GM12878 (cell line): ENCODE data around the gene MTAP. TPM values are rescaled to one million over a fixed set of nuclear protein-coding genes. Genes with fewer than 3 reads are reported as not detected.

Source experiments
- ATAC-seq: fragments of 200-7000 bp; cut with Tn5 transposase; 3 replicates; pipeline ENCODE4 v1.9.1; 2020; ENCODE audit warnings: mild to moderate bottlenecking, moderate library complexity
- BruUV-seq: library from RNA; stranded (reverse); fragments of 400-500 nt; replicated peaks from 2 replicates; lab custom pipeline; 2021; lab: Mats Ljungman, UMichigan
- CTCF ChIA-PET: fragments of 300-600 bp; sonication (Branson Sonifier 250); formaldehyde crosslinking; extraction: SDS; loops from one replicate; lab custom pipeline; 2021; ENCODE audit warnings: inconsistent platforms; lab: Yijun Ruan, JAX
- POLR2A ChIA-PET: fragments of 350-600 bp; formaldehyde crosslinking; extraction: SDS; loops from one replicate; lab custom pipeline; 2021; ENCODE audit warnings: inconsistent platforms; lab: Charles Lee
- RAD21 ChIA-PET: fragments of 300-600 bp; sonication (Branson Sonifier 250); formaldehyde crosslinking; loops from one replicate; lab custom pipeline; 2023; ENCODE audit warnings: antibody characterized with exemption; ENCODE audit not compliant: unreplicated experiment; lab: Charles Lee
- SMC1A ChIA-PET: fragments of 300-600 bp; sonication (Branson Sonifier 250); formaldehyde crosslinking; loops from one replicate; lab custom pipeline; 2023; ENCODE audit not compliant: unreplicated experiment, uncharacterized antibody; lab: Charles Lee
- DNase-seq: peaks from one replicate; pipeline ENCODE4 v3.0.0-alpha.2; 2011; ENCODE audit warnings: low read depth, low spot score
- FAIRE-seq: peaks from 3 replicates; lab custom pipeline; 2011; peaks lifted over from hg19 to GRCh38; lab: Jason Lieb, UNC
- H2AFZ ChIP-seq: 2 replicates; pipeline ENCODE4 v1.6.0; 2011; ENCODE audit warnings: low read depth, low read length, control low read depth; ENCODE audit not compliant: control insufficient read depth
- H3K27ac ChIP-seq: 2 replicates; pipeline ENCODE4 v1.5.1; 2011; ENCODE audit warnings: control low read depth; ENCODE audit not compliant: control insufficient read depth, insufficient read depth
- H3K27me3 ChIP-seq, 2 experiments: replicated peaks in 1 of 2; 2 replicates each; pipeline versions ENCODE4 v1.6.0 to v1.6.1; 2011; ENCODE audit warnings: low read length in 1 of 2; ENCODE audit not compliant: control insufficient read depth in 2 of 2, insufficient read depth in 2 of 2
- H3K36me3 ChIP-seq, 2 experiments: 2 replicates each; pipeline ENCODE4 v1.5.1; 2011; ENCODE audit warnings: low read length in 1 of 2; ENCODE audit not compliant: control insufficient read depth in 2 of 2, insufficient read depth in 2 of 2
- H3K4me1 ChIP-seq: 2 replicates; pipeline ENCODE4 v1.6.1; 2011; ENCODE audit warnings: mild to moderate bottlenecking, low read length, moderate library complexity, mixed read lengths; ENCODE audit not compliant: control insufficient read depth, insufficient read depth
- H3K4me2 ChIP-seq: 2 replicates; pipeline ENCODE4 v1.6.0; 2011; ENCODE audit warnings: control low read depth; ENCODE audit not compliant: control insufficient read depth, insufficient read depth
- H3K4me3 ChIP-seq: fragments of 200-600 bp; sonication (generic); 2 replicates; pipeline ENCODE4 v1.5.1; 2016
- H3K79me2 ChIP-seq: 2 replicates; pipeline ENCODE4 v1.6.0; 2011; ENCODE audit warnings: low read length; ENCODE audit not compliant: control insufficient read depth, insufficient read depth
- H3K9ac ChIP-seq: 2 replicates; pipeline ENCODE4 v1.8.0; 2011; ENCODE audit warnings: low read length, control low read depth, mixed read lengths; ENCODE audit not compliant: control insufficient read depth, insufficient read depth
- H3K9me3 ChIP-seq: replicated peaks from 3 replicates; pipeline ENCODE4 v1.5.1; 2011; ENCODE audit warnings: mild to moderate bottlenecking, low read length; ENCODE audit not compliant: control insufficient read depth, insufficient read depth
- H4K20me1 ChIP-seq: 2 replicates; pipeline ENCODE4 v1.6.0; 2011; ENCODE audit not compliant: control insufficient read depth, insufficient read depth
- DPF2 ChIP-seq: fragments of 450-650 bp; IDR thresholded peaks from 2 replicates; pipeline ENCODE4 v1.6.1; 2017; ENCODE audit warnings: mild to moderate bottlenecking
- KLF5 ChIP-seq: fragments of 450-650 bp; IDR thresholded peaks from 2 replicates; pipeline ENCODE4 v1.6.1; 2014; ENCODE audit warnings: mild to moderate bottlenecking; ENCODE audit not compliant: partially characterized antibody
- PAX5 ChIP-seq: IDR thresholded peaks from 2 replicates; pipeline ENCODE4 v1.6.1; 2011; ENCODE audit warnings: low read depth, low read length, borderline replicate concordance
- RELB ChIP-seq: fragments of 450-650 bp; IDR thresholded peaks from 2 replicates; pipeline ENCODE4 v1.6.1; 2017; ENCODE audit warnings: low read depth, mild to moderate bottlenecking, moderate library complexity
- RUNX3 ChIP-seq: IDR thresholded peaks from 2 replicates; pipeline ENCODE4 v1.6.1; 2012; ENCODE audit warnings: low read length, inconsistent platforms
- SMAD5 ChIP-seq: IDR thresholded peaks from 2 replicates; pipeline ENCODE4 v1.6.1; 2016; ENCODE audit warnings: antibody characterized with exemption, low read depth
- USF2 ChIP-seq: IDR thresholded peaks from 2 replicates; pipeline ENCODE4 v1.6.1; 2011; ENCODE audit warnings: low read depth, low read length, improper control_type of control experiment, borderline replicate concordance
- WGBS: methylation state at CpG from one replicate; pipeline ENCODE4 v1.1.6; 2016; ENCODE audit warnings: low lambda C conversion rate; ENCODE audit not compliant: insufficient replicate concordance, insufficient coverage; ENCODE audit errors: missing lambda C conversion rate; 5-methylcytosine and 5-hydroxymethylcytosine counted together
- in situ Hi-C: fragments of 300-500 bp; cut with MboI; formaldehyde crosslinking; loops from 9 replicates; pipeline ENCODE4 v1.14.3; 2018; ENCODE audit warnings: mixed read lengths
- intact Hi-C: fragments of 100-400 bp; cut with micrococcal nuclease; formaldehyde crosslinking; loops from one replicate; pipeline ENCODE4 v1.14.2; 2022; ENCODE audit not compliant: unreplicated experiment
- polyA plus RNA-seq, 11 experiments: library from polyadenylated mRNA; depleted of rRNA in 4 of 11; unstranded in 6 of 11; stranded (reverse) in 5 of 11; fragments of >200 nt; fragmentation: Nextera tagmentation in 4 of 11; fragmentation: Illumina TruSeq in 1 of 11; extraction: Ambion mirVana in 4 of 11; extraction: Trizol in 1 of 11; gene quantifications; 1 replicate in 1 of 11; 2 replicates in 10 of 11; pipeline versions ENCODE4 v1.2.1 to v1.2.3, GENCODE V29; 2011 to 2016; ENCODE audit warnings: inconsistent platforms in 2 of 11, missing spikeins in 2 of 11, low read depth in 1 of 11
- total RNA-seq, 4 experiments: library from RNA; depleted of rRNA in 3 of 4; stranded (reverse); fragments of >200 nt in 3 of 4; fragmentation: Illumina TruSeq in 1 of 4; extraction: Trizol in 1 of 4; gene quantifications; 2 replicates each; pipeline versions ENCODE4 v1.2.1 to v1.2.3, GENCODE V29; 2013 to 2021
- TF ChIP-seq, protein P1 (sequence below): fragments of 450-650 bp; IDR thresholded peaks from 2 replicates; pipeline ENCODE4 v1.6.1; 2016; ENCODE audit warnings: mild to moderate bottlenecking
- TF ChIP-seq, protein P2 (sequence below): fragments of 450-650 bp; formaldehyde crosslinking; IDR thresholded peaks from 2 replicates; pipeline ENCODE4 v1.4.0; 2022; ENCODE audit warnings: mild to moderate bottlenecking, moderate library complexity
- TF ChIP-seq, protein P3 (sequence below): IDR thresholded peaks from 2 replicates; pipeline ENCODE4 v1.6.1; 2012; ENCODE audit warnings: mild to moderate bottlenecking, low read depth, low read length

The MTAP gene
- total and polyA plus RNA-seq, 10 of the 15 experiments (the other 5 are each of a cell fraction or from before 2014, with no cell fraction given), result 16.4 to 29.9 (median 22.6) TPM

- ATAC-seq, result peak; percentile 81
- TF ChIP-seq USF2 (no peak), PAX5 (no peak), RELB (no peak), KLF5 (no peak), RUNX3 (peak; percentile 98), SMAD5 (no peak), DPF2 (no peak)
- TF ChIP-seq, protein P1, sequence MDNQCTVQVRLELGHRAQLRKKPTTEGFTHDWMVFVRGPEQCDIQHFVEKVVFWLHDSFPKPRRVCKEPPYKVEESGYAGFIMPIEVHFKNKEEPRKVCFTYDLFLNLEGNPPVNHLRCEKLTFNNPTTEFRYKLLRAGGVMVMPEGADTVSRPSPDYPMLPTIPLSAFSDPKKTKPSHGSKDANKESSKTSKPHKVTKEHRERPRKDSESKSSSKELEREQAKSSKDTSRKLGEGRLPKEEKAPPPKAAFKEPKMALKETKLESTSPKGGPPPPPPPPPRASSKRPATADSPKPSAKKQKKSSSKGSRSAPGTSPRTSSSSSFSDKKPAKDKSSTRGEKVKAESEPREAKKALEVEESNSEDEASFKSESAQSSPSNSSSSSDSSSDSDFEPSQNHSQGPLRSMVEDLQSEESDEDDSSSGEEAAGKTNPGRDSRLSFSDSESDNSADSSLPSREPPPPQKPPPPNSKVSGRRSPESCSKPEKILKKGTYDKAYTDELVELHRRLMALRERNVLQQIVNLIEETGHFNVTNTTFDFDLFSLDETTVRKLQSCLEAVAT, result 0 out of 2 replicates have a peak, but pooled peaks have one; percentile 26
- TF ChIP-seq, protein P2, sequence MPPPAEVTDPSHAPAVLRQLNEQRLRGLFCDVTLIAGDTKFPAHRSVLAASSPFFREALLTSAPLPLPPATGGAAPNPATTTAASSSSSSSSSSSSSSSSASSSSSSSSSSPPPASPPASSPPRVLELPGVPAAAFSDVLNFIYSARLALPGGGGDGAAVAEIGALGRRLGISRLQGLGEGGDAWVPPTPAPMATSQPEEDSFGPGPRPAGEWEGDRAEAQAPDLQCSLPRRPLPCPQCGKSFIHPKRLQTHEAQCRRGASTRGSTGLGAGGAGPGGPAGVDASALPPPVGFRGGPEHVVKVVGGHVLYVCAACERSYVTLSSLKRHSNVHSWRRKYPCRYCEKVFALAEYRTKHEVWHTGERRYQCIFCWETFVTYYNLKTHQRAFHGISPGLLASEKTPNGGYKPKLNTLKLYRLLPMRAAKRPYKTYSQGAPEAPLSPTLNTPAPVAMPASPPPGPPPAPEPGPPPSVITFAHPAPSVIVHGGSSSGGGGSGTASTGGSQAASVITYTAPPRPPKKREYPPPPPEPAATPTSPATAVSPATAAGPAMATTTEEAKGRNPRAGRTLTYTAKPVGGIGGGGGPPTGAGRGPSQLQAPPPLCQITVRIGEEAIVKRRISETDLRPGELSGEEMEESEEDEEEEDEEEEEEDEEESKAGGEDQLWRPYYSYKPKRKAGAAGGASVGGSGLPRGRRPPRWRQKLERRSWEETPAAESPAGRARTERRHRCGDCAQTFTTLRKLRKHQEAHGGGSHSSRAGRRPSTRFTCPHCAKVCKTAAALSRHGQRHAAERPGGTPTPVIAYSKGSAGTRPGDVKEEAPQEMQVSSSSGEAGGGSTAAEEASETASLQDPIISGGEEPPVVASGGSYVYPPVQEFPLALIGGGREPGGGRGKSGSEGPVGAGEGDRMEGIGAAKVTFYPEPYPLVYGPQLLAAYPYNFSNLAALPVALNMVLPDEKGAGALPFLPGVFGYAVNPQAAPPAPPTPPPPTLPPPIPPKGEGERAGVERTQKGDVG (CRISPR knock-in tag), result no peak
- TF ChIP-seq, protein P3, sequence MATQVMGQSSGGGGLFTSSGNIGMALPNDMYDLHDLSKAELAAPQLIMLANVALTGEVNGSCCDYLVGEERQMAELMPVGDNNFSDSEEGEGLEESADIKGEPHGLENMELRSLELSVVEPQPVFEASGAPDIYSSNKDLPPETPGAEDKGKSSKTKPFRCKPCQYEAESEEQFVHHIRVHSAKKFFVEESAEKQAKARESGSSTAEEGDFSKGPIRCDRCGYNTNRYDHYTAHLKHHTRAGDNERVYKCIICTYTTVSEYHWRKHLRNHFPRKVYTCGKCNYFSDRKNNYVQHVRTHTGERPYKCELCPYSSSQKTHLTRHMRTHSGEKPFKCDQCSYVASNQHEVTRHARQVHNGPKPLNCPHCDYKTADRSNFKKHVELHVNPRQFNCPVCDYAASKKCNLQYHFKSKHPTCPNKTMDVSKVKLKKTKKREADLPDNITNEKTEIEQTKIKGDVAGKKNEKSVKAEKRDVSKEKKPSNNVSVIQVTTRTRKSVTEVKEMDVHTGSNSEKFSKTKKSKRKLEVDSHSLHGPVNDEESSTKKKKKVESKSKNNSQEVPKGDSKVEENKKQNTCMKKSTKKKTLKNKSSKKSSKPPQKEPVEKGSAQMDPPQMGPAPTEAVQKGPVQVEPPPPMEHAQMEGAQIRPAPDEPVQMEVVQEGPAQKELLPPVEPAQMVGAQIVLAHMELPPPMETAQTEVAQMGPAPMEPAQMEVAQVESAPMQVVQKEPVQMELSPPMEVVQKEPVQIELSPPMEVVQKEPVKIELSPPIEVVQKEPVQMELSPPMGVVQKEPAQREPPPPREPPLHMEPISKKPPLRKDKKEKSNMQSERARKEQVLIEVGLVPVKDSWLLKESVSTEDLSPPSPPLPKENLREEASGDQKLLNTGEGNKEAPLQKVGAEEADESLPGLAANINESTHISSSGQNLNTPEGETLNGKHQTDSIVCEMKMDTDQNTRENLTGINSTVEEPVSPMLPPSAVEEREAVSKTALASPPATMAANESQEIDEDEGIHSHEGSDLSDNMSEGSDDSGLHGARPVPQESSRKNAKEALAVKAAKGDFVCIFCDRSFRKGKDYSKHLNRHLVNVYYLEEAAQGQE, result no peak
These were observed 11.4 kb downstream of the MTAP start for GRCh38 chr9:21813575-21814473.

More at GRCh38 chr9:21813575-21814473, 11.4 kb downstream of the MTAP start:
- DNase-seq, result no peak
- 50% methylated on average over 8 of the region's 8 CpGs for WGBS
- CTCF ChIA-PET, result interaction anchor here (0.6 to 8.9 kb wide), 51 partner anchors 8 to 638 kb away, joined by 3 to 182 read pairs (median 4); partner anchors contain the start of genes CDKN2B, CDKN2B-AS1 and MTAP
- Histone ChIP-seq H3K27ac (no peak overlapping the region), H3K4me1 (peaks cover 6% of the 10 kb centered on the region), H3K4me3 (no peak overlapping the region), H3K9me3 (no peaks in the 10 kb centered on the region; the same call in 1 of the 3 replicates), H3K9ac (no peak overlapping the region), H3K4me2 (no peak overlapping the region), H3K27me3 (no peaks in the 10 kb centered on the region), H2AFZ (no peak overlapping the region), H3K79me2 (peaks cover 3% of the 10 kb centered on the region), H3K36me3 (peaks cover 6 to 25% of the 10 kb centered on the region in 2 experiments), H4K20me1 (peaks cover 7% of the 10 kb centered on the region; the same call in 1 of the 2 replicates)
- intact Hi-C loops, result loop anchor here (1.0 kb wide), 7 partner anchors 151 to 638 kb away; no protein-coding TSS in a partner anchor
- no TSS peak for BruUV-seq
- in situ Hi-C loops, result loop anchor here (5.0 to 10.0 kb wide), 3 partner anchors 223 to 638 kb away; no protein-coding TSS in a partner anchor
- RAD21 ChIA-PET, result interaction anchor here (0.6 to 5.6 kb wide), 20 partner anchors 11 to 642 kb away, joined by 3 to 59 read pairs (median 4); partner anchors contain the start of genes CDKN2A, CDKN2B, CDKN2B-AS1 and MTAP
- POLR2A ChIA-PET, result no interaction called here
- no peak for FAIRE-seq
- SMC1A ChIA-PET, result interaction anchor here (0.8 to 8.3 kb wide), 29 partner anchors 9 to 639 kb away, joined by 3 to 121 read pairs (median 4); partner anchors contain the start of gene CDKN2B
